Measurements from ENCODE around the gene GABRR2.
A peak's percentile ranks its signal among the peaks of the same experiment; 100 is the strongest.

Gene GABRR2

GRCh38 chr6:89290401-89291155 lies 24.5 kb downstream of the GABRR2 start:
- DNase-seq: no peak

- DNase-seq: no peak
These were observed 25.4 kb downstream of the GABRR2 start for GRCh38 chr6:89289710-89290109.

- no peak for DNase-seq
These were observed 27.6 kb downstream of the GABRR2 start for GRCh38 chr6:89287351-89288028.

GRCh38 chr6:89286516-89286915 lies 28.6 kb downstream of the GABRR2 start:
- DNase-seq: no peak

DNA sequence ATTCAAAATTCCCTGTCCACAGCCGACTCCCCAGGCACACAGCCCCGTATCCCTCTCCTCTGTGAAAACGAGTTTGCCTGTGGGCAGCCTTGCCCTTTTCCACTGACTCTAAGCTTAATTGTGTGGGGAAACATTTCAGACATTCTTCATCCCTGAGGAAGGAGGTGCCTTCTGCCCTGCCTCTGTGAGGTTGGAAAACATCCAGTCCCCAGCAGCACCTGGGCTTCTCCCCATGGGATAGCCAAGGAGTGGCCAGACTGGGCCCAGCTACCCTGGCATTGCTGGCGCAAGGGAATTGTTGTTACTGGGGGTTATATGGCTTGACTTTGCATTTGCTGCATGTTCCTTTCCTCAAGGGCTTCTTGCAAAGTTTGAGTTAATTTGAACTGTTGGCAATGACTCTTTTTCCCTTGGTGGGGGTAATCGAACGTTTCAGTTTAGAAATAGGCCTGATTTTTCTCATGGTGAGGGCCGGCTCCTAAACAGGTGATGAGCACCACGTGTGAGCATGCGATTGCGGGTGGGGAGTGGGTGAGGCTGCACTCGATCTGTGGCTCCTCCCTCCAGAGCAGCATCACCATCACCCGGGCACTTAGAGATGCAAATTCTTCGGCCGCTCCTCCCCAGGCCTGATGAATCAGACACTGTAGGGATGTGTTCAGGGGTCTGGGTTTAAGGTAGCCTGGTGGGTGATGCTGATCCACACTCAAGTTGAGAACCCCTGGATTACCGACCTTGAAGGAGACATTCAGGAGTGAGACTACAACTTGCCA lies 29.9 kb downstream of the GABRR2 start:
- peak in 1 of 2 experiments; percentile 12 for DNase-seq

DNA sequence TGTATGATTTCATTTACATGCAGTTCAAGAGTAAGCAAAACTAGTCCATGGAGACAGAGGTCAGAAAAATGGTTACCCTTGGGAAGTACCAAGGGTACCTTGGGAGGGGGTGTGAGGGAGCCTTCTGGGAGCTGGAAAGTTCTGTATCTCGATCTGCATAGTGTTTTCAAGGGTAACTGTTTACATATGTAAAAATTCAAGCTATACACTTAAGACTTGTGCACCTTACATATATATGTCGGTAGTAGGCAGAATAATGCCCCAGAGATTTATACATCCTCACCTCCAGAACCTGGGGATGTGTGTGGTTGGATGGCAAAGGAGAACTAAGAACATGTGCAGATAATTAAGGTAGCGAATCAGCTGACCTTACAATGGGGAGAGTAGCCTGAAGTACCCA lies 31.0 kb downstream of the GABRR2 start:
- no peak for DNase-seq

GRCh38 chr6:89282749-89283148 lies 32.4 kb downstream of the GABRR2 start:
- DNase-seq: no peak

GRCh38 chr6:89281779-89282246 lies 33.3 kb downstream of the GABRR2 start:
- DNase-seq: peak in 1 of 2 experiments; percentile 51

- DNase-seq: no peak
These were observed 36.1 kb downstream of the GABRR2 start for GRCh38 chr6:89278956-89279355.

- DNase-seq: no peak
These were observed 39.2 kb downstream of the GABRR2 start for GRCh38 chr6:89275900-89276299.

- no peak for DNase-seq
These were observed 41.3 kb downstream of the GABRR2 start for GRCh38 chr6:89273816-89274215.

DNA sequence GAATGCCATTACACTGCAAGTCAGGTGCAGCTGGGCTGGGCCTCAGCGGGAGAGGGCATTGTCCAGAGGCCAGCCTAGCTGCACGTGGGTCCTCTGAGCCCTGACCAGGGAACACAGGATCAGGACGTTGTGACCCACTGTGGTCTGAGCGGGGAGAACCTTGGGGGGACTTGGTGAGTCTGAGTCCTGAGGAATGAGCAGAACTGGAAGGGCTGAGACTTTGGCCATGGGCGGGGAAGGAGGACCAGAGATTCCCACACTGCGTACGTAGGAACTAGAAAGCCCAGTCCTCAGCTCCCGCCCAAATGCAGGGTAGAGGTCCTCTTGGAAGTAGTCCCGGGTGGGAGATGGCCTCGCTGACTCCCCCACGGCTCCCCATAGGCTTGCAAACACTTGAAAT lies 42.5 kb downstream of the GABRR2 start:
- DNase-seq: no peak

GRCh38 chr6:89270951-89271721 lies 44.0 kb downstream of the GABRR2 start:
- DNase-seq: no peak

- no peak for DNase-seq
These were observed 45.1 kb downstream of the GABRR2 start for GRCh38 chr6:89269981-89270380.

- no peak for DNase-seq
These were observed 45.8 kb downstream of the GABRR2 start for GRCh38 chr6:89269252-89269651.

- no peak for DNase-seq
These were observed 46.3 kb downstream of the GABRR2 start for GRCh38 chr6:89268776-89269175.

DNA sequence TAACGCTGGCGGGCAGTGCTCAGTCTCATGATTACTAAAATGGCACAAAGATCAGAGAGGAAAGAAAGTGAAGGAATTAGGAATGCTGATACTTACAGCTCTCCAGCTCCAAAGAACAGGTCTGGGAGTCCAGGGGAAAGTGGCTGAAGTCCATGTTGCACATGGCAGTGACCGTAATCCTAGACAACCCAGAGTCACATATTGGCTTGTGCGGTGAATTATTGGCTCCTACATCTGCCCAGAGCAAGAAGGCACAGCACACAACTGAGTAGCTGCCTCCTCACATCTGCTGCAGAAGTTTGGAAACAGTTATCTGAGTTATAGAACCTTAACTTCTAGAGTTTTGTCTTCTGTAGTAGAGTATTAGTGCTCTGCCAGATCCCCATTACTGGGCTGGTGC lies 47.2 kb downstream of the GABRR2 start:
- DNase-seq: no peak

DNA sequence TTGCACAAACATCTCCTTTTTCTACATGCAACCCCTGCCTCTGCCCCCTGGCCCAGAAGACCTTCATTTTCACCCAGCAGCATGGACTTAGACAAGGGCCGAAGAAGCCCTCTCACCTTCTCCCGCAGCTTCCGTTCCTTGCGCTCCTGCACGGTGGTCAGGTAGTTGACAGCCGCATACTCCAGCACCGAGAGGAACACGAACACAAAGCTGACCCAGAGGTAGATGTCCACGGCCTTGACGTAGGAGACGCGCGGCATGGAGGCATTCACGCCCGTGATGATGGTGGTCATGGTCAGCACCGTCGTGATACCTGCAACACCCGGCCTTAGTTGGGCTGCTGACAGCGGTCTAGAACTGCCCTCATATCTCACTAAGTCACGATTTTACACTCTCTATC lies 50.8 kb downstream of the GABRR2 start:
- DNase-seq: no peak

DNA sequence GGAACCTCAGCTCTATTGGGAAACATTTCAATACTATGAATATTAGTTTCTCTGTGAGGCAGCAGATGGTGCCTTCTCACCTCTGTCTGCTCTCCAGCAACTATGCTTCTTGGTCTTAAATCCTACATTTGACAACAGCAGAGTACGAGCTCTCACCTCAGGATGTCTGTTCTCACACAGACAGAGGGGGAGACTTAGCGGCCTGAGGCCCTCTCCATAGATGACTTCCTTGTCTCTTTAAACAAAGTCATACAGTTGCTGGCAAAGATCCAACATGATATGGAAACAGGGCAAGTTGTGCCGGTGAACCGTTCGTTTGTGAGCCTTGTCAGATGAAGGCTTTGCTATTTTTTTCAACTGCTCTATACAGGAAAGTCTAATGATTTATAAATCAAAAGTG lies 54.3 kb downstream of the GABRR2 start:
- peak; percentile 23 to 58 for DNase-seq

- no peak for DNase-seq
These were observed 54.8 kb downstream of the GABRR2 start for GRCh38 chr6:89260310-89260709.

DNA sequence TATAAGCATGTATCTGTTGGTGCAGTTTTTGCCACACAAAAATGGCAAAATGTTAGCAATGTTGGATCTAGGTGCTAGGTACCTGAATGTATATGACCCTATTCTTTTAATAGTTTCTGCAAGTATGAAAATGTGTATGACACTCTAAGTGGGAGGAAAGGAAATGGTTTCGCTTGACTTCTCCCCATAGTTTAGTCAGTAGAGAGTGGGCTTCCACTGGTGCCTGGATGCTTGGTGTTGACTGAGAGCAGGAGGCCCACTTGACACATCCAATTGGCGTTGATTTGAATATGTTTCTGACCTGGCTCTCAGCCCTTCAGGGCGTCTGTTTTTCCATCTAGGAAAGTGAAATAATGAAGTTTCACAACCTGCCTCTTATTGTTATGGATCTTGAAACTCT lies 56.2 kb downstream of the GABRR2 start:
- DNase-seq: no peak

DNA sequence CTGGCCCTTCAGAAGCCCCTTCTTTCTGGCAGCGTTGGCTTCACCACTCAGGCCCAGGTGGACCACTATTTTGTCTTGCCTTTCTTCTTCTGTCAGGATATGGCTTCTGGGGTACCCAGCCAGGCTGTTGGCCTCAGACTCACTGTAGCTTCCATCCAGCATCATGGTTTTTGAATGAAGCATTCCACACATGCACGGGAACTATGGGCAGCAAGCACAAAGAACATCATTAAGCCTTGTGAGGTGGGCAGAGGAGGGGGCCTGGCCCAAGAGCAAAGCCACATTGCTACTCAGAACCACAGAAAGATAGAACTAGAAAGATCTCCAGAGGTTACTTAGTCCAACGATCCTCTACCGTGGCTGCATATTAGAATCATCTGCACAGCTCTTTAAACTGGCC lies 57.3 kb downstream of the GABRR2 start:
- DNase-seq: no peak

DNA sequence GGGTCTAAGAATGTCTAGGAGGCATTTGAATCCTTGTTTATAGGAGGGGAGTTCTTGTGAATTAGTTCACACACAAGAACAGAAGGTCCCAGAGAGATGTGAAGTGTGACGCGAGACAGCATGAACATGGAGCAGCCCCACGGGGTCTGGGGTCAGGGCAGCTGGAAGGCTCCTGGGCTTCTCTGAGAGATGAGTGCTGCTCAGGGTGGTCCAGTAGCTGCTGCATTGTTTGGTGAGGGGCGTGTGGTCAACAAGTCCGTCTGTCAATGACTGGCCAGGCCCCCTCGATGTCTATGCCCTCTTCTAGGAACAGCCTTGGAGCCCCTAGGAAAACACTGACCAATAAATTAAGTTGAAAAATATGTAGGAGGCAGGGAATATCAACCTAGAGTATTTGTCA lies 57.8 kb downstream of the GABRR2 start:
- DNase-seq: no peak
